CD14-positive monocyte (primary cell): ENCODE measurements around the gene GALNT17. TPM values are rescaled to one million over a fixed set of nuclear protein-coding genes. Genes with fewer than 3 reads are reported as not detected.

Experiments used
- DNase-seq, 3 donors: peaks; one replicate each; pipeline ENCODE4 v3.0.0-alpha.2; 2011 to 2022
- H2AFZ ChIP-seq: 2 replicates; pipeline ENCODE4 v1.6.0; 2012; ENCODE audit warnings: mild to moderate bottlenecking, low read depth, low read length, inconsistent platforms; ENCODE audit not compliant: insufficient read depth, poor library complexity, severe bottlenecking
- H3K27ac ChIP-seq, 2 donors: 1 replicate in 1 of 2; 2 replicates in 1 of 2; pipeline ENCODE4 v1.5.1; 2012 to 2013; ENCODE audit warnings: low read length in 2 of 2, control low read depth in 1 of 2, inconsistent platforms in 1 of 2, low read depth in 1 of 2, mild to moderate bottlenecking in 1 of 2
- H3K27me3 ChIP-seq, 2 donors: one replicate each; pipeline versions ENCODE4 v1.6.0 to v1.6.1; 2011 to 2013; ENCODE audit warnings: low read length in 2 of 2; ENCODE audit not compliant: control insufficient read depth in 2 of 2, insufficient read depth in 2 of 2
- H3K36me3 ChIP-seq, 2 donors: replicated peaks in 1 of 2; 1 replicate in 1 of 2; 2 replicates in 1 of 2; pipeline versions ENCODE4 v1.5.1 to v1.6.1; 2012 to 2013; ENCODE audit warnings: low read length in 2 of 2, control low read depth in 1 of 2, inconsistent platforms in 1 of 2, mild to moderate bottlenecking in 1 of 2; ENCODE audit not compliant: insufficient read depth in 2 of 2, control insufficient read depth in 1 of 2
- H3K4me1 ChIP-seq, 2 donors: 1 replicate in 1 of 2; 2 replicates in 1 of 2; pipeline versions ENCODE4 v1.5.1 to v1.6.1; 2012 to 2013; ENCODE audit warnings: low read length in 2 of 2, control low read depth in 1 of 2, inconsistent platforms in 1 of 2, mild to moderate bottlenecking in 1 of 2, moderate library complexity in 1 of 2; ENCODE audit not compliant: insufficient read depth in 2 of 2, control insufficient read depth in 1 of 2
- H3K4me2 ChIP-seq: replicated peaks from 2 replicates; pipeline ENCODE3; 2012; ENCODE audit warnings: low read length, moderate library complexity, mild to moderate bottlenecking; ENCODE audit not compliant: poor library complexity, severe bottlenecking; ENCODE audit errors: extremely low read depth
- H3K4me3 ChIP-seq, 3 experiments: fragments of 200-600 bp in 1 of 3; sonication (generic) in 1 of 3; replicated peaks in 1 of 3; 1 replicate in 2 of 3; 2 replicates in 1 of 3; pipeline ENCODE4 v1.5.1; 2011 to 2013; ENCODE audit warnings: low read length in 3 of 3, mild to moderate bottlenecking in 3 of 3, control low read depth in 2 of 3, low read depth in 2 of 3, inconsistent platforms in 1 of 3, moderate library complexity in 1 of 3
- H3K79me2 ChIP-seq: 2 replicates; pipeline ENCODE4 v1.6.0; 2012; ENCODE audit warnings: mild to moderate bottlenecking, control low read depth, inconsistent platforms, low read length, moderate library complexity; ENCODE audit not compliant: insufficient read depth
- H3K9ac ChIP-seq: 2 replicates; pipeline ENCODE4 v1.6.0; 2017; ENCODE audit warnings: low read length, mild to moderate bottlenecking; ENCODE audit not compliant: insufficient read depth, poor library complexity, severe bottlenecking
- H3K9me3 ChIP-seq, 2 donors: replicated peaks in 1 of 2; 1 replicate in 1 of 2; 2 replicates in 1 of 2; pipeline versions ENCODE4 v1.5.1 to v1.6.1; 2012 to 2013; ENCODE audit warnings: low read length in 2 of 2, control low read depth in 1 of 2; ENCODE audit not compliant: control insufficient read depth in 1 of 2, insufficient read depth in 1 of 2
- H4K20me1 ChIP-seq: 2 replicates; pipeline ENCODE4 v1.6.0; 2012; ENCODE audit warnings: mild to moderate bottlenecking, low read length, control low read depth, moderate library complexity; ENCODE audit not compliant: insufficient read depth
- H3K27ac Mint-ChIP-seq, 7 donors: one replicate each; pipeline ENCODE4 v1.8.0; 2020; ENCODE audit warnings: mild to moderate bottlenecking in 7 of 7, mixed read lengths in 7 of 7, moderate library complexity in 6 of 7, inconsistent platforms in 2 of 7
- H3K27me3 Mint-ChIP-seq, 3 donors: one replicate each; pipeline ENCODE4 v1.8.0; 2021 to 2022; ENCODE audit warnings: low read depth in 3 of 3, mild to moderate bottlenecking in 3 of 3, mixed read lengths in 3 of 3, moderate library complexity in 3 of 3, inconsistent platforms in 1 of 3
- H3K36me3 Mint-ChIP-seq, 2 donors: one replicate each; pipeline ENCODE4 v1.8.0; 2020; ENCODE audit warnings: mixed read lengths in 2 of 2, inconsistent platforms in 1 of 2, mild to moderate bottlenecking in 1 of 2
- H3K4me1 Mint-ChIP-seq: one replicate; pipeline ENCODE4 v1.8.0; 2020; ENCODE audit warnings: mild to moderate bottlenecking, mixed read lengths
- H3K4me3 Mint-ChIP-seq, 2 donors: one replicate each; pipeline ENCODE4 v1.8.0; 2020; ENCODE audit warnings: mild to moderate bottlenecking in 2 of 2, mixed read lengths in 2 of 2, moderate library complexity in 1 of 2
- H3K9me3 Mint-ChIP-seq, 7 donors: one replicate each; pipeline ENCODE4 v1.8.0; 2020 to 2022; ENCODE audit warnings: mixed read lengths in 7 of 7, mild to moderate bottlenecking in 6 of 7, moderate library complexity in 6 of 7, inconsistent platforms in 2 of 7
- CTCF ChIP-seq: fragments of 200-600 bp; IDR thresholded peaks from one replicate; pipeline ENCODE4 v1.8.0; 2022; ENCODE audit warnings: antibody characterized with exemption, mild to moderate bottlenecking
- whole genome bisulfite sequencing: methylation state at CpG from one replicate; pipeline ENCODE4 v1.1.5; 2013; ENCODE audit warnings: missing lambda C conversion rate; ENCODE audit not compliant: insufficient coverage; 5-methylcytosine and 5-hydroxymethylcytosine counted together
- intact Hi-C, 2 donors: fragments of 100-400 bp; cut with micrococcal nuclease; formaldehyde crosslinking; loops; one replicate each; pipeline versions ENCODE4 v1.15.0 to v1.15.1; 2023
- polyA plus RNA-seq, 3 donors: library from polyadenylated mRNA; depleted of rRNA in 1 of 3; unstranded in 2 of 3; stranded (reverse) in 1 of 3; fragments of 300-500 nt in 2 of 3; fragments of >200 nt in 1 of 3; fragmentation: Illumina TruSeq in 2 of 3; gene quantifications; 1 replicate in 2 of 3; 2 replicates in 1 of 3; pipeline ENCODE4 v1.2.3, GENCODE V29; 2012 to 2021

Gene GALNT17
- polyA plus RNA-seq, 3 donors = not detected

- no peak for DNase-seq
- Mint-ChIP-seq H3K4me3 (no peak overlapping the region), H3K36me3 (no peaks in the 10 kb centered on the region), H3K4me1 (no peaks in the 10 kb centered on the region), H3K27me3 (no peaks in the 10 kb centered on the region), H3K27ac (no peak overlapping the region), H3K9me3 (peaks cover 4 to 28% (median 18%) of the 10 kb centered on the region in 7 donors)
- H3K27me3 ChIP-seq = no peaks in the 10 kb centered on the region
- no peak overlapping the region for H3K9ac ChIP-seq
- no peaks in the 10 kb centered on the region for H4K20me1 ChIP-seq
- no peak overlapping the region for H3K27ac ChIP-seq
- intact Hi-C loops = no loop called here
- no peak overlapping the region for H3K4me2 ChIP-seq
- H3K36me3 ChIP-seq = no peaks in the 10 kb centered on the region
- no peak overlapping the region for H2AFZ ChIP-seq
- 100% methylated on average over 1 of the region's 7 CpGs for WGBS
- H3K79me2 ChIP-seq = no peaks in the 10 kb centered on the region
- no peak overlapping the region for H3K4me3 ChIP-seq
- TF ChIP-seq CTCF = no peak
- H3K4me1 ChIP-seq = no peaks in the 10 kb centered on the region
- H3K9me3 ChIP-seq = peaks cover 13 to 33% of the 10 kb centered on the region in 2 donors
Measured at GRCh38 chr7:71526106-71526505, 394.2 kb downstream of the GALNT17 start.

GRCh38 chr7:71527213-71527612 is 395.3 kb downstream of the GALNT17 start:
- no peaks in the 10 kb centered on the region for H3K36me3 ChIP-seq
- intact Hi-C loops = no loop called here
- no peak overlapping the region for H3K4me3 Mint-ChIP-seq
- no peaks in the 10 kb centered on the region for H3K4me1 Mint-ChIP-seq
- peaks cover 9 to 32% of the 10 kb centered on the region in 2 donors for H3K9me3 ChIP-seq
- H3K27me3 ChIP-seq = no peaks in the 10 kb centered on the region
- no peak overlapping the region for H2AFZ ChIP-seq
- H4K20me1 ChIP-seq = no peaks in the 10 kb centered on the region
- no peaks in the 10 kb centered on the region for H3K36me3 Mint-ChIP-seq
- H3K4me1 ChIP-seq = no peaks in the 10 kb centered on the region
- H3K27ac Mint-ChIP-seq = no peak overlapping the region
- no peaks in the 10 kb centered on the region for H3K79me2 ChIP-seq
- 93% methylated on average over 3 of the region's 5 CpGs for WGBS
- no peak for TF ChIP-seq CTCF
- no peak for DNase-seq
- no peaks in the 10 kb centered on the region for H3K27me3 Mint-ChIP-seq
- peaks cover 6 to 25% (median 14%) of the 10 kb centered on the region in 7 donors for H3K9me3 Mint-ChIP-seq
- H3K4me3 ChIP-seq = no peak overlapping the region
- no peak overlapping the region for H3K9ac ChIP-seq
- H3K27ac ChIP-seq = no peak overlapping the region
- no peak overlapping the region for H3K4me2 ChIP-seq
